Frontal cortex (tissue), 4 donors: ENCODE data around the gene RERG. TPM values are rescaled to one million over a fixed set of nuclear protein-coding genes. Genes with fewer than 3 reads are reported as not detected.
"Not testable (repeated sequence)": the region's sequence is repeated elsewhere in the genome, so short reads cannot be mapped to it uniquely, and the experiment has no call there.

Experiments
- DNase-seq, 2 donors: peaks; one replicate each; pipeline ENCODE4 v3.0.0; 2012; ENCODE audit warnings: low spot score in 2 of 2
- FAIRE-seq: peaks from 2 replicates; lab custom pipeline; 2012; peaks lifted over from hg19 to GRCh38; lab: Jason Lieb, UNC
- total RNA-seq: library from RNA; depleted of rRNA; stranded (reverse); fragments of >200 nt; gene quantifications from one replicate; pipeline ENCODE4 v1.2.3, GENCODE V29; 2014
- donor health status: control.
- donor health status: control.
- donor health status: control.

The RERG gene
- total RNA-seq, 1 donor from 2014 or later: 1.6 TPM

DNA sequence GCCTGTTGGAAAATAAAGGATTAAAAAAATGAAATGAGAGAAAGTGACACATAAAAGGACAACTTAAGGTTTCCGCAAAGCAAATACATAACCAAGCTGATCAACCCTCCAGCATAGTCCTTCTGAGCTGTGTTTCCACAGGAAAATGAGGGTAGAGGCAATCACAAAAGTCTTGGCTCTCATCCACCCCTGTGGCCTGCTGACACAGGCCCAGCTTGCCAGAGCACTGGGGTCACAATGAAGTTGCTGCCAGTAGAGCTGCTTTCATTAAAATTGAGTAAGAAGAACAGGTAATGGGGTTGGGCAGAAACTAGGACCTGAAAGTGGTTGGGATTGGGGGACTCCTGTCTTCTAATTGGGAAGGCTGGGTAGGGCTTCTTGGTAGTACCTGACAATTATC, 65.9 kb downstream of the RERG start:
- FAIRE-seq (no peak), DNase-seq (no peak)

DNA sequence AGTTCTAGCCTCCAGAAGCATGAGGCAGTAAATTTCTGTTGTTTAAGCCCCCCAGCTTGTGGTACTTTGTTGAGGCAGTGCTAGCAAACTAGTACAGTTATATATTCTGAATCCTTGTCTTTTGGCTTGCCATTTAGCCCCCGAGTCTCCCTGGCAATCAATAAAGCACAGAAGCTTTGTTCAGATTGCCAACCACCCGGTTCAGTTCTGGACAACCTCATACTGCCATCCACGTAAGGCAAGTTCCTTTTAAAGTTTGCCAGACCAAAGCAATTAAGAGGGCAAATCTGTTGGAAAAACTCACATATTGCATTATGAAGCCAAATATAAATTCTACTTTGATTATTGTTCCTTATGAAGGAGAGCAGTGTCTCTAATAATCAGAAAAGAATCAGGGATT, 67.1 kb downstream of the RERG start:
- FAIRE-seq (no peak), DNase-seq (no peak)

DNA sequence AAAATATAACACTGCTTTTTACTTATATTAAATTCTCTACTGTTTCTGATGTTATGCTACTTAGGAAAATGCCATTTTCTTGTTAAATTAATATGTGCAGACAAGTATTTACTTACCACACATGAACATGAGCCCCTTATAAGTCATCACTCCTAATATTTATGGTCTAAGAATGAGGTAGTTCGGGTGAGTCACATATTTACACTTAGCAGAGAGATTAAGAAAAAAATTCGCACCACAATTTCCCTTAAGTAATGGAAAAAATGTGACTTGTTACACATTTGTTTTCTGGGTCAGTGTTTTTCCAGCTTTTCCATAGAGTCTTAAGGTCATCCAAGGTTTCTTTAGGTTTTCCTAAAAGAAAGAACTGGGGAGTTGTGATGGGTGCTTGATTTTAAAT, 68.3 kb downstream of the RERG start:
- FAIRE-seq (no peak), DNase-seq (no peak)

DNA sequence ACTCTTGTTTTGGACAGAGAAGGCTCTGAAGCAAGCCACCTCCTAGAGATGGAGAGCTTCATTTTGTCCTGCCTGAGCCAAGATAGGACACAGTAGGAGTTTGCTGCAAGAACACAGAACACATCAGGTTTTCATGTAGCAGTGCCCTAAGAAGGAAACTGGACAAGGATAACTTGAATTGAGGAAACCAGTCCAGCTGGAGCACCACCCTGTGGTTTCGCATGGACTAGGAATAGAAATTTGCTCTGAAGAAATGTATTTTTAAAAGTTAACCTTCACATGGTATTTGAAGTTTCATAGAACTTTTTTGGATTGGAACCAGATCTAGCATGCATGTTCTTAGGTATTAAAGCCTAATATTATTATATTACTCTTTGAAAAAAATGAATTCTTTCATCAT, 68.8 kb downstream of the RERG start:
- FAIRE-seq (no peak), DNase-seq (no peak)

DNA sequence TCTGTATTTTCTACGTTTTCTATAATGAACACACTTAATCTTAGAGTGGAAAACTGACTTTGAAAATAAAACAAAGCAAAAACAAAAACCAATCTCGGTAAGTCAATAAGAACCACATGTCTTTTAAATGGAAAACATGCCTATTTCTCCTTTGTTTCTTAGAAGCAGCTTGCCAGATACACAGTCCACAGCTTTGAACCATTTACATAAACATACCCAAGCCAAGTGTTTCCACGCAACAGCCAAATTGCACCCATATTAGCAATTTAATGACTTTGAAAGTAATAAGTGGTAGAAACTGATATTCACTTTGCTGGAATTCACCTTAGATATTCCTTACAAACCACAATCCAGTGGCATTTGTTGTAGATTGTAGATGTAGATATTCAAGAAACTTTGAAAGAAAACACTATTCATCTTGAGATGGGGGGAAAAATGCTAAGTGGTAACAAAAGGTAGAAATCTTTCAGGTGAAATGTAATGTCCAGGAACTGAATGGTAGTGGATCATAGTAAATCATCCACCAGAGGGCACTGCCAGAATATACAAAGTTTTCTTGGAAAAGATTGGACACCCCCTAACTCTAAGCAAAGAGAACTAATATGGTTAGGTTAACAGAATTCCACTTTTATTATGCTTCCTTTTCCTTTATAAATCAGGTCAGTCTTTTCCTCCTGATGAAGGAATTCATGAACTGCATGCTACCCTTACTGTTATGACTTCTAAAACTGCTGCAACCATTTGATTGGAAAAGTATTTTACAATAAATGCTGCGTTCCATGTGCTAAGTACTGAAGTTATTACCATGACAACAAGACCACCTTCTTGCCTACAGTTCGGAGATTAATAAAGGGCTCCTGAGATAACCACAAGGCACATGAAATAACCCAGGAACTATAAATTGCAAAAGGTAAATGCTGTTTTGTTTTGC, 69.8 kb downstream of the RERG start:
- DNase-seq (peak in 1 of 2 donors; percentile 16), FAIRE-seq (peak; percentile 28)

DNA sequence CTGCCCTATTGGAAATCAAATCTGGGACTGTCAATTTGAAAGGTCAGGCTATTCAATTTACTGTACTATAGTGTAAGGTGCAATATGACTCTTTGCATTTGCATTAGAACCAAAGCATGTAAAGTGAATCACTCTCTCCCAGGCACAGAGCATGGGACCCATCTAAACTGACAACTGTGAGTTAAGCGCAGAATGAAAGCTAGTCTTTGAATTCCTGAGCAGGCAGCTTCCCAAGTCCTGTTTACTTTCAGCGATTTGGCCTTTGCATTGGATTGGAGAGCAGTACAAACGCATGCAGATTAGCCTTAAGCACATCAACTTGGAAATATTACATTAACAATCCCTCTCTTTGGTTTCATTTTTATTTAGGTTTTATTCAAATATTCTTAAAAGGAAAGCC, 74.6 kb downstream of the RERG start:
- DNase-seq (no peak), FAIRE-seq (no peak)

DNA sequence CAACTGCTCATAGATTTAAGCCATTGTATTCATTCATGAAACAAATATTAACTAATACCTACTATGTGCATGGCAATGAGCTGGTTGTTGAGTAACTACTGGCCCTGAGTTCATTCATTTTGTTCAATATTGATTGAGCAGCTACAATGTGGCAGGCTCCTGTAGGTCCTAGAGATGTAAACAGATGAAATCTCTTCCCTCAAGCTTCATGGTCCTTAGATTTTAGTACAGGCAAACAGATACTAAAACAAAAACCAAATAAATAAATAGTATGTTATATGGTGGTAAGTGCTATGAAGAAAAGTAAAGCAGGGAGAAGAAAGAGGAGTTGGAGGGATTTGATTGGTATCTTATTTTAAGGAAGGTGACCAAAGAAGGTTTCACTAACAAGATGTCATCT, 77.8 kb downstream of the RERG start:
- DNase-seq: no peak
- no peak for FAIRE-seq

DNA sequence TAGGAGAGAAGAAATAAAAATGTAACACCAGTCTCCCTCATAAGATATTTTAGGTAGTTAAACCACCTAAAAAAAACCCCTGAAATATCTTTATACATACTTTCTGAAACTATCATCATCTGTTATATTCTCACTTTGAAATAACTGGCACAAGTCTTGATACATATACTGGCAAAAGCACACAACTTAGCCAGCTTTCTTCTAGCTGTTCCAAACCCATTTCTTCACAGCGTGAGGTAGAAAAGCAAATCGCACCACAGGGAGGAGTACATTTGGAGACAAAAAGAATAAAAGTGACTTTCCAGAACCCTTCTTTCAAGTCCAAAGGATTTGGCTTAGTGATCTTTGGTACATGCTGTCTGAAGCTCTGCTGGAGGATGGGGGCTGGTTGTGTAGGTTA, 78.5 kb downstream of the RERG start:
- no peak for DNase-seq
- FAIRE-seq: no peak

DNA sequence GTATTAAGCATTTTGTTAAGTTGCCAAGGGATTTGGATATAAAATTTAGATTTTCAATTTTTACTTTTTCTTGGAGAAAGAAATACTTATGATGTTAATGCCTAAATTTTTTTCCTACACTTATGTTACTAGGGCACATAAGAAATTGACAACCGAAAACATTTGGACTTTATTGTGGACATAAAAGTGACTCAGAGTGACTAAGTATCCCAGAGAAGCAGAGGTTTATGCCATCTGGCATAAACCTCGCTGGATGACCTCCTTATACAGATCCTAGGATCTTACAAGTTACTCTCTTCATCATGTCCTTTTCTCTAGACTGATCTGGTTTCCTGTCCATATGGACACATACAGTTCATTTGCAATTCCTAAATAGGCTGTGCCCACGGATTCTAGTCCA, 89.8 kb downstream of the RERG start:
- no peak for DNase-seq
- no peak for FAIRE-seq

DNA sequence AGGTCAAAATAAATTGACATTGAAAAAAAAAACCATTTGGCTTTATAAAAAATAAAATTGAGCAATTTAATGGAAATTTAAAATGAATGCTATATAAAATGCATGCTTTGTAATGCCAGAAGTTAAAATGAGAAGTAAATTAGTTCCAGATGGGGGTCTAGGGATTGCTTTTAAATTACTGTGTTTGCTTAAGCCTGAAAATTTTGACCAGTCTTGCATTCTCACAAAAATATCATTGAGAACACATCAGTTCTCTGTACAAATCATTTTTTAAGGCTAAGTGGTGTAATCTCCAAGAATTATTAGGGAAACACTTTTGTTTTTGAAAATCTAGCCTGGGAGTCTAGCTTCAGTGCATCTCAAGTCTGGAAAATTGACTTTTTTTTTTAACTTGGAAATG, 90.7 kb downstream of the RERG start:
- no peak for FAIRE-seq
- no peak for DNase-seq

DNA sequence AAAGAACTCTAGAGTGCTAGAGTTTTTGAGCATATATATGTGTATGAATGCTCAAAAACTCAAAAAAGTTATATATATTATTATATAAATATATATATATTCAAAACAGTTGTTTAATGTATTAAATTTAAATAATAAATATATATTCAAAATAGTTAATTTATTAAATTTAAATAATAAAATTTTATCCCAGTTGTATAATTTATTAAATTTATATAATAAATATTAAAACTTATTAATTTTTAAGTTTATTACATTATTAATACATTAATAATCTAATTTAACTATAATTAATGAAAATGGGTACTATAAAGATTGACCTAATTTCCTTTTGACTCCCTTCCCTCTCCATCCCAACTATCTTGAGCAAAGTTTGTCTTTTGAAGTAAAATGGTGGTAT, 97.8 kb downstream of the RERG start:
- DNase-seq (no peak), FAIRE-seq (peak; percentile 88)

DNA sequence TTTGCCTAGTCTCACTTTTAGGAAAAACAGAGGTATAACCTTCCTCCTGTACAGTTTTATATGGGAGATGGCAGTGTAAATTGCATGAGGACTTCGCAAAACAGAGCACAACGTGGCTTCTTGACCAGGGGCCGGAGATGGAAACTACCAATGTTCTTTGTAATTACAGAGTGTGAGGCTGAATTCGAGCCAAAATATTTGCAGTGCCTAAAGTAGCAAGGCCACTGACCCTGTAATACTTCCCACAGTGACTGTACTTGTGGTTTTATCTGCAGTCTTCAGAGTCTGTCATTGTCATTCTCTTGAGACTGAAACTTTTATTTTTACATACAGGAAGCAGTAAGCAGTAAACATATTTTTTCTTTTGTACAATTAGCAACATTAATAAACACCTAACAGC, 98.9 kb downstream of the RERG start:
- DNase-seq (no peak), FAIRE-seq (no peak)

DNA sequence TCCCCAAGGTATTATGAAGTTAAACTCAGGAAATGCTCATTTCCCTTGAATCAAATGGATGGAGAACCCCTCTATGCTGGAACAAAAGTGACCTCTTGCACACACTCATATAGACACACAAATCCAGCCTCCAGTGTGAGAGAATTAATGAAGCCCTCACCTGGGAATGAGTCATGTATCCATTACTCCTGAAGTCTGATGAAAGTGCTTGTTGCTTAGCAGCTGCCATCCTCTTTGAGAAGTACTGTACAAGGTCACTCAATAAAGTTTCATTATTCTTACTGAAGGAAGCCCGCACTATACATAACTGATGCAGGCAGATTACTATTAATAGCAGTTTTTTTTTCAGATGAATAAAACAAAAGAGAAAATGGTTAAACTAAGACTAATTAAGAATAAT, 102.3 kb downstream of the RERG start:
- no peak for DNase-seq
- FAIRE-seq: no peak

DNA sequence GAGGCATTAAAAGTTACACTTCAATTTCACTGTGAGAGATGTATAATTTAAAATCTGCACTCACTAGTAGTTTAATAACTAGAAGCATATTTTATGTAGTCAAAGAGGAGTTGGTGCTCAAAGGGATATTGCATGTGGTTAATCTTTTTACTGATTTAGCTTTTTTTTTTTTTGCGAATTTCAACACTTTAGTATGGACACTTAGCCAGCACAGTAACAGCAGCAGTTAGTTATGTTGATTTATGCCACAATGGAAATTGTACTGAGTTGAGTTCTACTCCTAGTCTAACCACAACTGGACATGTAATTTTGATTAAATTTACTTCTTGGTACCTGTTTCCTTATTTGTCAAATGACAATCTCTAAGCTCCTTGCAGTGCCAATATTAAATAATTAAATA, 104.2 kb downstream of the RERG start:
- DNase-seq (no peak), FAIRE-seq (no peak)

DNA sequence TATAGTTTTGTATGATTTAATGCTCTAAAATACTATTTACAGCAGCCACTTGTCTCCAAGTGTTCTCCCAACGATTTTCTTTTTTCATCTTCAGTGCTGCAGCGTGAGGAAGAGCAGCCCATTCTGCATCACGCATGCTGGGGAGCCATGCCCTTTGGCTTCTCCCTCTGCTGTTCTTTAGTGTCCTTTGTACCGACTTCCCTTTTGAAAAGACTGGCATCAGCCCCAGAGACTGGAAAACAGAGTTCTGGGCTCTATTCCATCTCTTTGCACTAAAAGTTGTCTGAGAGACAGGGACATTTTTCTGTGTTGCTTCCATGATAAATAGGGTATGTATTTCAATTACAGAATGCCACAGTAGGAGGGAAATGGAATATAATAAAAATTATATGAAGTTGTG, 105.1 kb downstream of the RERG start:
- peak; percentile 16 to 18 for DNase-seq
- peak; percentile 75 for FAIRE-seq

DNA sequence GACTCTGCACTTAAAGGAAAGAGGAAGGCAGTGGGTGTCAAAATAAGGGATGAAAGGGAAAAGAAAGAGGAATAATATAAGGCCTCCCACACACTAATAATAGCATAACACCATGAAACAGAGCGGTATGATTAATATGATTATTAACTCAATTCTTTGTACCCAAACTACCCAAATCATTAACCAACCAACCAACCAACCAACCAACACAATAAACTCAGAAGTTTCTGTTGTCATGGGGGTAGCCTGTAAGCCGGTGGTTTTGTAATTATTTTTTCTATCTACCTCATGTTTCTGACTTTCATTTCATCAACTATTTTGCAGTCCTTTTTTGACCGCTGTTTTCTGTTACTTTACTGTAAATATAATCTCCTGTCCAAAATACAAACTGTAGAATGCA, 105.8 kb downstream of the RERG start:
- FAIRE-seq (no peak), DNase-seq (no peak)

DNA sequence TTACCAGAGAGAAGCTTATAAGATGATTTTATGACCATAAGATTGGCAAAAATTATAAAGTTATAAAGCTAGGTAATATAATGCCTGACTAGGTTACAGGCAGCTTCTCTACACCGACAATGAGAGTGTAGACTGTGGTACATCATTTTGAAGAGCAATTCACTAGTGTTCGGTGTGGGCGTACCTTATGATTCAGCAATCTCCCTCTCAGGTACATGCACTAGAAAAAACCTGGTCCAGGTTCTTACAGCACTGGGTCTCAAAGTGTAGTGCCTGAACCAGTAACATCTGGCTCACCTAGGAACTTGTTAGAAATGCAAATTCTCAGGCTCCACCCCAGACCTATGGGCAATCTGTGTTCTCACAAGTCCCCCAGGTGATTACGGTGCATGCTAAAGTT, 106.7 kb downstream of the RERG start:
- no peak for DNase-seq
- no peak for FAIRE-seq

DNA sequence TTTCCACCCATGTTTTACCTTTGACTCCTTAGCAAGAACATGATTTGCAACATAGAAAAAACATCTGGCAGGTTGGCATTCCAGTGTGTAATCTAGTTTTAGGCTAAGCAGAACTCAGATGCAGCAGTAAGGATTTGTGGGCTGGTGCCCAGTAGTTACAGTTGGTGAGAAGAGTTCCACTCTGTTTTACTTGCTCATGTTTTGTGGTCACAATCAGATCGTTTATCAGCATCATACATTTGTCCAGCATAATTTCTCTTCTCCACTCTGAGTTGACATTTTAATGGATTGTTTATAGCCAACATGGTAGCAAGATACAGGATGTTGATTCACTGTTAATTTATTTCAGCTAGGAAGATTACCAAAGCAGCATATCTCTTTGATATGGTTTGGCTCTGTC, 128.4 kb downstream of the RERG start:
- no peak for FAIRE-seq

DNA sequence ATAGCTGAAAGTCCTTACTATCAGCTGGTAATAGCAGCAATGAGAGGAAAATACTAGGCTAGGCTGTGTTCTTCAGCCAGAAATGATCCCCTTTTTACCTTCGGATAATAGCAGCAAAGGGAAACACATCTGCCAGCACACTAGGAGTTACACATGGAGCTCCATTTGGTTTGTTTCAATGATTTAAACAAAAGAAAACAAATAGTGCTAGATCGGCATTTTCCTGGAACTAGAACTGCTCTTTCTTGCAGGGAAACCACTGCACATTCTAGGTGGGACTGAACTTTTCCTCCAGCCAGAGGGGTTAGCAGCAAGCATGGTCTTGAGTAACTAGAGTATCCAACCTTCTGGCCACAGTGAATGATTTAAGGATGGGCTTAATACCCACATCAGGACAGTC, 130.8 kb downstream of the RERG start:
- DNase-seq: no peak
- no peak for FAIRE-seq

More for the DNA sequence above, 128.4 kb downstream of the RERG start:
- no peak for DNase-seq

DNA sequence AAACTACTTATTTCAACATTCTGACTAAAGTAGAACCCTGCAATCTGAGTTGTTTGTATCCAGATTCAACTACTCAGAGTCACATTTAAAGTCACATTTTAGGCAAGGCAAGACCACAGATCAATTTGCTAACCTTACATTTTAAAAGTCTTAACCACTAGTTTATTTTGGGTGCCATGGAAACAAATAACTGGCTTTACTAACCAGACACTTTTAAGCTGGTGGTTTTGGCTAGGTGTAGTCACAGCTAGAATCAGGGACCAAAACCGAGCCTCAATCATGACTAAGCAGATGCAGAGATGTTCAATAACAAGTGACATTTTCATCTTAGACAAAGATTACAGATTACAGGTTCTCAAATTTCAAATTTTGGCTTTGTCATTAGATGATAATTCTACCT, 133.1 kb downstream of the RERG start:
- no peak for FAIRE-seq

DNA sequence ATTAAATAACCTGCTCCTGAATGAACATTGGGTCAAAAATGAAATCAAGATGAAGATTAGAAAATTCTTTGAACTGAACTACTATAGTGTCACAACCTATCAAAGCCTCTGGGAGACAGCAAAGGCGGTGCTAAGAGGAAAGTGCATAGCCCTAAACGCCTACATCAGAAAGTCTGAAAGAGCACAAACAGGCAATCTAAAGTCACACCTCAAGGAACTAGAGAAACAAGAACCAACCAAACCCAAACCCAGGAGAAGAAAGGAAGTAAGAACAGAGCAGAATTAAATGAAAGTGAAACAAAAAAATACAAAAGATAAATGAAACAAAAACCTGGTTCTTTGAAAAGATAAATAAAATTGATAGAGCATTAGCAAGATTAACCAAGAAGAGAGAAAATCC, 143.5 kb downstream of the RERG start:
- FAIRE-seq, DNase-seq: not testable (repeated sequence)

More for the DNA sequence above, 133.1 kb downstream of the RERG start:
- DNase-seq: no peak

DNA sequence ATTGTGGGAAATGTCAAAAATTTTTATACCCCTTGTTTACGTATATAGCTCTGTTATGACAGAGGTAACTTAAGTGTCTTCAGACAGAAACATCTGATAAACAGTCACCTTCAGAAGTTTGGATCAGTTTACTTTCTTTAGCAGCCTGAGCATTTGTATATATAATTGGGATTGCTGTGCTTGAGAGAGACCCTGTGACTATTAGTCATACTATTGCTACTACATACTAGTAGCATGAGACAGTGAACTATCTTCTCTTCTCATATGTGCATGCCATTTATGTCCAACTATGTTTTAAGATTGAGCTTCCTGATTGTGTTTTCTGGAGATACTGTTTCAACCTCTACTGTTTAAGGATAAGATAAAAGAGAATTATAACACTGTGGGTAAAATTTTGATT, 146.9 kb downstream of the RERG start:
- FAIRE-seq (no peak), DNase-seq (no peak)
